B cell (primary cell): ENCODE results near the gene PKIG. TPM values are rescaled to one million over a fixed set of nuclear protein-coding genes. Genes with fewer than 3 reads are reported as not detected.
"Not testable (repeated sequence)": the region's sequence is repeated elsewhere in the genome, so short reads cannot be mapped to it uniquely, and the experiment has no call there.

Experiments used
- ATAC-seq: fragments of 200-7000 bp; cut with Tn5 transposase; one replicate; pipeline ENCODE4 v1.10.0; 2021; ENCODE audit warnings: low read depth, mild to moderate bottlenecking, moderate number of reproducible peaks, moderate library complexity
- CTCF ChIA-PET: fragments of 350-600 bp; sonication (Branson Sonifier 250); formaldehyde crosslinking; loops from one replicate; lab custom pipeline; 2021; ENCODE audit warnings: antibody characterized with exemption, inconsistent platforms; lab: Charles Lee
- POLR2A ChIA-PET: fragments of 350-600 bp; sonication (Branson Sonifier 250); formaldehyde crosslinking; loops from one replicate; lab custom pipeline; 2021; ENCODE audit warnings: antibody characterized with exemption; lab: Charles Lee
- DNase-seq: peaks from one replicate; pipeline ENCODE4 v3.0.0; 2013
- H2AFZ ChIP-seq: 2 replicates; pipeline ENCODE4 v1.6.1; 2012; ENCODE audit warnings: mild to moderate bottlenecking, low read depth, low read length; ENCODE audit not compliant: insufficient read depth, poor library complexity, severe bottlenecking
- H3K27ac ChIP-seq, 2 donors: 1 replicate in 1 of 2; 2 replicates in 1 of 2; pipeline ENCODE4 v1.5.1; 2012 to 2013; ENCODE audit warnings: low read length in 2 of 2, mild to moderate bottlenecking in 2 of 2, moderate library complexity in 1 of 2
- H3K27me3 ChIP-seq, 4 experiments: fragments of 200-600 bp in 1 of 4; sonication (generic) in 1 of 4; replicated peaks in 1 of 4; 1 replicate in 2 of 4; 2 replicates in 2 of 4; pipeline versions ENCODE4 v1.6.1 to v1.7.0; 2013 to 2016; ENCODE audit warnings: low read length in 3 of 4, mild to moderate bottlenecking in 2 of 4, mixed read lengths in 1 of 4, moderate library complexity in 1 of 4; ENCODE audit not compliant: insufficient read depth in 4 of 4, control insufficient read depth in 3 of 4; ENCODE audit errors: control extremely low read depth in 1 of 4
- H3K36me3 ChIP-seq, 2 experiments: replicated peaks in 1 of 2; 1 replicate in 1 of 2; 2 replicates in 1 of 2; pipeline versions ENCODE4 v1.6.1 to v1.7.1; 2013; ENCODE audit warnings: low read length in 1 of 2; ENCODE audit not compliant: insufficient read depth in 2 of 2, control insufficient read depth in 1 of 2; ENCODE audit errors: control extremely low read depth in 1 of 2, extremely low read depth in 1 of 2
- H3K4me1 ChIP-seq, 2 donors: fragments of 200-600 bp in 1 of 2; sonication (generic) in 1 of 2; 1 replicate in 1 of 2; 2 replicates in 1 of 2; pipeline versions ENCODE4 v1.5.1 to v1.6.1; 2013 to 2017; ENCODE audit warnings: low read length in 2 of 2; ENCODE audit not compliant: control insufficient read depth in 2 of 2, insufficient read depth in 2 of 2
- H3K4me2 ChIP-seq: replicated peaks from 2 replicates; pipeline ENCODE3; 2012; ENCODE audit warnings: mild to moderate bottlenecking, low read depth, low read length; ENCODE audit not compliant: poor library complexity, severe bottlenecking
- H3K4me3 ChIP-seq, 5 experiments: fragments of 200-600 bp in 1 of 5; sonication (generic) in 1 of 5; 1 replicate in 3 of 5; 2 replicates in 2 of 5; pipeline versions ENCODE4 v1.5.1 to v1.7.0; 2011 to 2016; ENCODE audit warnings: low read length in 4 of 5, mild to moderate bottlenecking in 4 of 5, low read depth in 2 of 5, control low read depth in 1 of 5, moderate library complexity in 1 of 5; ENCODE audit not compliant: insufficient read depth in 1 of 5; ENCODE audit errors: control extremely low read depth in 1 of 5, extremely low read depth in 1 of 5
- H3K79me2 ChIP-seq: fragments of 200-600 bp; sonication (generic); one replicate; pipeline ENCODE4 v1.6.0; 2016; ENCODE audit warnings: low read length; ENCODE audit not compliant: control insufficient read depth, insufficient read depth
- H3K9ac ChIP-seq: fragments of 200-600 bp; sonication (generic); 2 replicates; pipeline ENCODE4 v1.6.1; 2017; ENCODE audit warnings: mild to moderate bottlenecking, low read length, moderate library complexity
- H3K9me3 ChIP-seq, 3 donors: one replicate each; pipeline versions ENCODE4 v1.6.1 to v1.7.1; 2013; ENCODE audit warnings: low read length in 2 of 3; ENCODE audit not compliant: control insufficient read depth in 2 of 3, insufficient read depth in 1 of 3; ENCODE audit errors: control extremely low read depth in 1 of 3
- H4K20me1 ChIP-seq: 2 replicates; pipeline ENCODE4 v1.6.0; 2012; ENCODE audit warnings: mild to moderate bottlenecking, low read length; ENCODE audit not compliant: insufficient read depth, control insufficient read depth, poor library complexity, severe bottlenecking
- H3K27ac Mint-ChIP-seq: one replicate; pipeline ENCODE4 v1.8.0; 2021; ENCODE audit warnings: mixed read lengths
- H3K27me3 Mint-ChIP-seq: one replicate; pipeline ENCODE4 v1.8.0; 2021; ENCODE audit warnings: mixed read lengths
- H3K4me1 Mint-ChIP-seq: one replicate; pipeline ENCODE4 v1.8.0; 2021; ENCODE audit warnings: mixed read lengths
- H3K4me3 Mint-ChIP-seq: one replicate; pipeline ENCODE4 v1.8.0; 2021; ENCODE audit warnings: mixed read lengths
- H3K9me3 Mint-ChIP-seq: one replicate; pipeline ENCODE4 v1.8.0; 2022; ENCODE audit warnings: mixed read lengths; ENCODE audit not compliant: insufficient read depth
- EZH2 ChIP-seq: IDR thresholded peaks from 2 replicates; pipeline ENCODE4 v1.6.1; 2012; ENCODE audit warnings: borderline replicate concordance, low read depth, mild to moderate bottlenecking, moderate library complexity, low read length; ENCODE audit not compliant: insufficient read depth, poor library complexity, severe bottlenecking
- WGBS: methylation state at CpG from one replicate; pipeline ENCODE4 v1.1.5; 2013; ENCODE audit warnings: missing lambda C conversion rate; ENCODE audit not compliant: insufficient coverage; 5-methylcytosine and 5-hydroxymethylcytosine counted together
- intact Hi-C: fragments of 100-400 bp; cut with micrococcal nuclease; formaldehyde crosslinking; loops from one replicate; pipeline ENCODE4 v1.10.0; 2022
- polyA plus RNA-seq: library from polyadenylated mRNA; depleted of rRNA; stranded (reverse); fragments of >200 nt; gene quantifications from 2 replicates; pipeline ENCODE4 v1.2.3, GENCODE V29; 2012
- total RNA-seq, 2 donors: library from RNA; stranded (reverse); fragments of 120-200 nt in 1 of 2; gene quantifications; 1 replicate in 1 of 2; 2 replicates in 1 of 2; pipeline versions ENCODE4 v1.2.3 to v1.2.4, GENCODE V29; 2013 to 2022
- TF ChIP-seq, protein P1 (sequence below): fragments of 200-600 bp; IDR thresholded peaks from one replicate; pipeline ENCODE4 v1.8.0; 2022; ENCODE audit warnings: antibody characterized with exemption, mild to moderate bottlenecking

Gene PKIG
- total and polyA plus RNA-seq, 2 donors (not counting 1 experiment from before 2014, with no cell fraction given), result 128 to 168 TPM

GRCh38 chr20:44587035-44587980 is 4.9 kb downstream of the PKIG start:
- H3K27ac ChIP-seq, result peak overlapping the region; percentile 85 to 89
- intact Hi-C loops, result loop anchor here (1.0 to 10.0 kb wide), 5 partner anchors 59 to 377 kb away; partner anchors contain the start of genes OSER1, SERINC3, STK4 and TOMM34
- no peak for TF ChIP-seq EZH2
- TF ChIP-seq, protein P1, sequence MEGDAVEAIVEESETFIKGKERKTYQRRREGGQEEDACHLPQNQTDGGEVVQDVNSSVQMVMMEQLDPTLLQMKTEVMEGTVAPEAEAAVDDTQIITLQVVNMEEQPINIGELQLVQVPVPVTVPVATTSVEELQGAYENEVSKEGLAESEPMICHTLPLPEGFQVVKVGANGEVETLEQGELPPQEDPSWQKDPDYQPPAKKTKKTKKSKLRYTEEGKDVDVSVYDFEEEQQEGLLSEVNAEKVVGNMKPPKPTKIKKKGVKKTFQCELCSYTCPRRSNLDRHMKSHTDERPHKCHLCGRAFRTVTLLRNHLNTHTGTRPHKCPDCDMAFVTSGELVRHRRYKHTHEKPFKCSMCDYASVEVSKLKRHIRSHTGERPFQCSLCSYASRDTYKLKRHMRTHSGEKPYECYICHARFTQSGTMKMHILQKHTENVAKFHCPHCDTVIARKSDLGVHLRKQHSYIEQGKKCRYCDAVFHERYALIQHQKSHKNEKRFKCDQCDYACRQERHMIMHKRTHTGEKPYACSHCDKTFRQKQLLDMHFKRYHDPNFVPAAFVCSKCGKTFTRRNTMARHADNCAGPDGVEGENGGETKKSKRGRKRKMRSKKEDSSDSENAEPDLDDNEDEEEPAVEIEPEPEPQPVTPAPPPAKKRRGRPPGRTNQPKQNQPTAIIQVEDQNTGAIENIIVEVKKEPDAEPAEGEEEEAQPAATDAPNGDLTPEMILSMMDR, result no peak
- peaks cover 92% of the 10 kb centered on the region for H3K4me1 Mint-ChIP-seq
- peak overlapping the region; percentile 74 for H3K4me2 ChIP-seq
- DNase-seq (peak; percentile 59), ATAC-seq (peak; percentile 10)
- no peaks in the 10 kb centered on the region for H4K20me1 ChIP-seq
- H3K4me1 ChIP-seq, result peaks cover 81 to 93% of the 10 kb centered on the region in 2 donors
- H3K79me2 ChIP-seq, result peaks cover 82% of the 10 kb centered on the region
- H3K27ac Mint-ChIP-seq, result peak overlapping the region; percentile 91
- H3K9ac ChIP-seq, result peak overlapping the region; percentile 34
- peak overlapping the region; percentile 92 for H3K4me3 Mint-ChIP-seq
- peak overlapping the region in 4 of 5 experiments; percentile 12 to 62 (median 36) for H3K4me3 ChIP-seq
- H3K27me3 ChIP-seq, result no peaks in the 10 kb centered on the region
- H3K9me3 Mint-ChIP-seq, result no peaks in the 10 kb centered on the region
- ChIA-PET POLR2A (interaction anchor here (0.5 to 4.0 kb wide), 11 partner anchors 7 to 66 kb away, joined by 3 to 29 read pairs (median 7); partner anchors contain the start of genes ADA and SERINC3), CTCF (interaction anchor here (0.9 to 24.0 kb wide), 13 partner anchors 7 to 786 kb away, joined by 3 to 772 read pairs (median 4); no protein-coding TSS in a partner anchor)
- H3K36me3 ChIP-seq, result peaks cover 0 to 27% of the 10 kb centered on the region in 2 experiments
- H3K27me3 Mint-ChIP-seq, result no peaks in the 10 kb centered on the region
- WGBS, result 26% methylated on average over 6 of the region's 10 CpGs
- H2AFZ ChIP-seq, result no peak overlapping the region
- H3K9me3 ChIP-seq, result no peaks in the 10 kb centered on the region

DNA sequence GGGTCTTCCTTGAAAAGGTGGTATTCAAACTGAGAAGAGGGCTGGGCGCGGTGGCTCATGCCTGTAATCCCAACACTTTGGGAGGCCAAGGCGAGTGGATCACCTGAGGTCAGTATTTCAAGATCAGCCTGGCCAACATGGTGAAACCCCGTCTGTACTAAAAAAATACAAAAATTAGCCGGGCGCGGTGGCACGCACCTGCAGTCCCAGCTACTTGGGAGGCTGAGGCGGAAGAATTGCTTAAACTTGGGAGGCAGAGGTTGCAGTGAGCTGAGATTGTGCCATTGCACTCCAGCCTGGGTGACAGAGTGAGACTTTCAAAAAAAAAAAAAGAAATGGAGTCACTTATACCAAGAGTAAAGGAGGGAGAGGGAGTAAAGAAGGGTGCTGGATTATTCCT is 5.9 kb downstream of the PKIG start:
- ChIA-PET POLR2A (interaction anchor here (2.9 kb wide), 1 partner anchor 21 kb away, joined by 19 read pairs; no protein-coding TSS in a partner anchor), CTCF (interaction anchor here (0.6 to 24.0 kb wide), 6 partner anchors 12 to 95 kb away, joined by 3 to 772 read pairs (median 4); no protein-coding TSS in a partner anchor)
- 41% methylated on average over 8 of the region's 9 CpGs for whole genome bisulfite sequencing
- H4K20me1 ChIP-seq, H2AFZ ChIP-seq, H3K27me3 Mint-ChIP-seq, H3K27me3 ChIP-seq, DNase-seq, ATAC-seq, H3K9me3 ChIP-seq, H3K9me3 Mint-ChIP-seq: not testable (repeated sequence)
- H3K36me3 ChIP-seq, result peaks cover 0 to 34% of the 10 kb centered on the region in 2 experiments
- Mint-ChIP-seq H3K4me1 (peaks cover 93% of the 10 kb centered on the region), H3K4me3 (peak overlapping the region; percentile 92), H3K27ac (peak overlapping the region; percentile 91)
- H3K4me1 ChIP-seq, result peaks cover 91 to 98% of the 10 kb centered on the region in 2 donors
- H3K79me2 ChIP-seq, result peaks cover 82% of the 10 kb centered on the region
- peak overlapping the region in 2 of 5 experiments; percentile 13 to 38 for H3K4me3 ChIP-seq
- peak overlapping the region; percentile 34 for H3K9ac ChIP-seq
- intact Hi-C loops, result loop anchor here (10.0 kb wide), 2 partner anchors 374 to 376 kb away; partner anchors contain the start of genes OSER1, STK4 and TOMM34
- peak overlapping the region; percentile 74 for H3K4me2 ChIP-seq
- H3K27ac ChIP-seq, result peak overlapping the region; percentile 85 to 89
